22Rv1 (cell line): ENCODE results near the gene BSND.

Experiments
- ZFX ChIP-seq: fragments of 450-650 bp; IDR thresholded peaks from 2 replicates; pipeline ENCODE4 v1.6.1; 2017; ENCODE audit warnings: antibody characterized with exemption, borderline replicate concordance
- TF ChIP-seq, protein P1 (sequence below): fragments of 450-650 bp; IDR thresholded peaks from 2 replicates; pipeline ENCODE4 v1.5.1; 2017; ENCODE audit warnings: mild to moderate bottlenecking

DNA sequence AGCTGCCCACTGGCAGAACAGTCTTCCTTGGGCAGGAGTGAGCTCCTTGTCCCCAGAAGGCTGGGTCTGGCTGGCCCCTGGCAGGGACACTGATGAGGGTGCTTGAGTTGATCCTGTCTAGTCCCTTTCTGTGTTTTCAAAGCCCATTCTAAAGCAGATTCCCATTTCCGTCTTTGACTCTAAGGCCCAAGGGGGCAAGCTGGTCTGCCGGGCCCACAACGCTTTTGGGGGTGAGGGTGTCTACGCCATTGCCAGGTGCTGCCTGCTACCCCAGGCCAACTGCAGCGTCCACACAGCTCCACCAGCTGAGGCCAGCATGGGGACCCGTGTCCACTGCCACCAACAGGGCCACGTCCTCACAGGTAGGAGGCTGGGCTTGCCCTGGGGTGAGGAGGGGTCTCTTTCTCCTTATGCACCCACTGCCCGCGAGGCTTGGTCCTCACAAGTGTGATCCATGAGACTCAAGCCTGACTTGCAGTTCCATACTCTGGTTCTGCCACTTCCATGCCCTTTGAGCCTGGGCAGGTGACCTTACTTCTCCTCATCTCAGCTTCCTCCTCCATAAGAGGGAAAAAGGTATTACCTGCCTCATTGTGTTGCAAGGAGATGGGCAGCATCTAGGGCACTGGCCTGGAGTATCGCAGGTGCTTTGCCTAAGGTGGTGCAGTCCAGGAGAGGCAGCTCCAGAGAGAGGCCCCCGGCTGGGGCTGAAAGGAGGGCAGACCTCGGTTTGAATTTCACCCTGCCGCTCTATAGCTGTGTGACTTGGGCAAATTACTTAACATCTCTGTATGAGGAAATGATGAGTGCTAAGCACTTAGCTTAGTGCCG is 60.8 kb downstream of the BSND start:
- TF ChIP-seq, protein P1, sequence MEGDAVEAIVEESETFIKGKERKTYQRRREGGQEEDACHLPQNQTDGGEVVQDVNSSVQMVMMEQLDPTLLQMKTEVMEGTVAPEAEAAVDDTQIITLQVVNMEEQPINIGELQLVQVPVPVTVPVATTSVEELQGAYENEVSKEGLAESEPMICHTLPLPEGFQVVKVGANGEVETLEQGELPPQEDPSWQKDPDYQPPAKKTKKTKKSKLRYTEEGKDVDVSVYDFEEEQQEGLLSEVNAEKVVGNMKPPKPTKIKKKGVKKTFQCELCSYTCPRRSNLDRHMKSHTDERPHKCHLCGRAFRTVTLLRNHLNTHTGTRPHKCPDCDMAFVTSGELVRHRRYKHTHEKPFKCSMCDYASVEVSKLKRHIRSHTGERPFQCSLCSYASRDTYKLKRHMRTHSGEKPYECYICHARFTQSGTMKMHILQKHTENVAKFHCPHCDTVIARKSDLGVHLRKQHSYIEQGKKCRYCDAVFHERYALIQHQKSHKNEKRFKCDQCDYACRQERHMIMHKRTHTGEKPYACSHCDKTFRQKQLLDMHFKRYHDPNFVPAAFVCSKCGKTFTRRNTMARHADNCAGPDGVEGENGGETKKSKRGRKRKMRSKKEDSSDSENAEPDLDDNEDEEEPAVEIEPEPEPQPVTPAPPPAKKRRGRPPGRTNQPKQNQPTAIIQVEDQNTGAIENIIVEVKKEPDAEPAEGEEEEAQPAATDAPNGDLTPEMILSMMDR, result no peak
- no peak for TF ChIP-seq ZFX
